Erythroblast (primary cell): ENCODE data around the gene CHMP4A.
"Not testable (repeated sequence)": the region's sequence is repeated elsewhere in the genome, so short reads cannot be mapped to it uniquely, and the experiment has no call there.

Experiments
- DNase-seq, 2 experiments: peaks; one replicate each; lab custom pipeline; 2025; lab: John Stamatoyannopoulos, UW
- GATA1 ChIP-seq: IDR thresholded peaks from 2 replicates; pipeline ENCODE4 v1.6.1; 2011; ENCODE audit warnings: low read depth, mild to moderate bottlenecking, control low read depth, low read length, moderate library complexity
- POLR2A ChIP-seq: IDR thresholded peaks from 2 replicates; pipeline ENCODE4 v1.6.1; 2011; ENCODE audit warnings: mild to moderate bottlenecking, low read length

Gene CHMP4A

DNA sequence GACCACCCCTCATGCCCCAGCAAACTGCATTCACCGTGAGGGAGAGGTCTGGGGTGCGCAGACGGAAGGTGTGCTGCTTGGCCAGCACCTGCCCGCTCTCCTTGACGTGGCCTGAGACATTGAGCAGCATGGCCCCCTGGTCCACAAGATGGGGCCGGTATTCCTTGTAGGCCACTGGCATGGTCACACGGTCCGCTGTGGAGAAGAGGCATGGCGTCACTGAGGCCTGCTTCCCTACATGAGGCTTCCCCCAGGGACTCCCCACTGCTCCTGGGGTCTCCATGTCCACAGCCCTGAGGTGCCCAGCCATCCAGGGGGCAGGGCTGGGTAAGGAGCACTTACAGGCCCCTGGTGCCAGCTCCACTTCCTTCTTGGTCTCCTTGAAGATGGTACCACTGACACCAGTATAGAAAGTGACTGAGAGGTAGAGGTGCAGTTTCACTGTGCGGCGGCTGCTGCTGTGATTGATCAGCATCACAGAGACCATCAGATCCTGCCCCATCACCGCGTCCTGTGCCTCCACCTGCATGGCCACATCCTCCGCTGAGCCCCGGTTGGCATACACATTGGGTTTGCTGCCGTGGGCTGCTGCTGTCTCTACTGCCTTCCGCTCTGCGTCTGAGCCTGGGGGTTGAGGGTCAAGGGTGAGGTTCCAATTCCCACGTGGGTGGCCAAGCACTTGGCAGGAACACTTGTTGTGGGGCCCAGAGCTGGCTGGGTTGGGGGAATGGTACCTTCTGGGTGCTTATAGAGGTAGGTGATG, 41.5 kb upstream of the CHMP4A start:
- DNase-seq, result no peak
- no peak for TF ChIP-seq POLR2A
- no peak for TF ChIP-seq GATA1

DNA sequence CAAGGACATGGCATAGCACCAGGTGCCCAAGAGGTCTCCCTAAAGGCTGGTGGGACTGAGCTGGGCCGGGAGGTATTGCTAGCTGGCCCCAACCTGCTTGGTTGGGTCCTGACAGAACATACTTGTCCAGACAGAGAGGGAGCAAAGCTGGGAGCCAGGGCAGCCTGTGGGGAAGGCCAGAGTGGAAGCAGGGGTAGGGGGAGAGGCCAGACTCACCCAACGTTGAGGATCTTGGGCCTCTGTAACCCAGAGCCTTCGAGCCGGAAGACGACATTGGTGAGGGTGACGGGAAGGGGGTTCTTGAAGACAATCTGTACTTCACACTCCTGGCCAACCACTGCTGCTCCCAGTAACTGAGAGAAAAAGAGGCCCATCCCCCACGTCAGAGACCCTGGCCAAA, 40.6 kb upstream of the CHMP4A start:
- no peak for DNase-seq
- no peak for TF ChIP-seq POLR2A
- TF ChIP-seq GATA1, result no peak

DNA sequence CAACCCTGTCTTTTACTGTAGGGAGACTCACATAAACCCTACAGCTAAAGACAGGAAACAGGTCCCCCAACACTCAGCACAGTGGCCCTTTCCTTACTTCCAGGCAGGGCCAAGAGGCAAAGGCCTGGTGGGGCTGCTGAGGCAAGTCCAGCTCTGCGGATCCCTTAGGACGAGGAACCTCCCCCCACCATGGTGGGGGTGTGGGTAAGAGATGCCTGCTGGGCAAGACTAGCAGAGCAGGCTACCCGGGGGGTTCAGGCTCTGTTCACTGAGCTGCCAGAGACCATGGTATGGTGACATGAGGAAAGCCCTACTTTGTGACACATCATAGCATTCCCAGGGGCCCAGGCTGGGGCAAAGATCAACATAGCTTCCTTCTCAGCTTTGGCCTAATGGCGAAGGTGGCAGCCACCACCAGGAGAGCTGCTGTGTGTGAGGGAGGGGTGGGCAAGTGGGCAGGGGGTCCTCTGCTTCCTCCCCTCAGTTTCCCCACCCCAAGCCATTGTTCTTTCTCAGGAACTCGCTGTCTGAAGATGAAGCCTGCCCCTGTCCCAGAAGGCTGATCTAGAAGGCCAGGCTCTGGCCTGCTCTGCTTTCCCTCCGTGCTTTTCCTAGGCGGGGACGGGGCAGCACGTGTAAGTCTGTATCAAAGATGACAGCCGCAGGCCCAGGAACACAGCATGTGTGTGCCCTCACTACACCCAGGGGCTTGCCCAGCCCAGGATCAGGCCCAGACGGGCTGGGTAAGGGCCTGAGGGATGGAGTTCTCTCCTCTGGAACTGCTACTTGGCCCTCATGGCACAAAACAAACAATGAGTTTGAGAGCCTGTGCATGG, 39.2 kb upstream of the CHMP4A start:
- no peak for TF ChIP-seq POLR2A
- no peak for TF ChIP-seq GATA1
- no peak for DNase-seq

DNA sequence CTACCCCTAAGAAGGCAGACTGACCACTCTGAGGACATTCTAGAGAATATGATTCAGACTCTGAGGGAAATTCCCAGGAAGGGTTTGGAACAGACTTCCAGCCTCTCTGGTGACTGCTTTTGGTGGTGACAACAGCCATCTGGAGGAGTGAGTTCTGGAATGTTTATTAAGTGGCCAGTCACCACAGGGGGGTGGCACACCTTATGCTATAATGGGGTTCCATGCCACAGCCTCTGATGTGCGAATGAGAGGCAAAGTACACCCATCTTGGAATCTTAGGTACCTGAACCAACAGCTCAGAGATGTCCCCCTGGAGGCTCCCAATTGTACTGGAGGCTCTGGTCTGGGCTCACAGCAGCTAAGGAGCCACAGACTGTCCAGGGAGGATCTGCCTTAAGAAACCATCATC, 38.6 kb upstream of the CHMP4A start:
- TF ChIP-seq POLR2A (no peak), GATA1 (no peak)
- no peak for DNase-seq

DNA sequence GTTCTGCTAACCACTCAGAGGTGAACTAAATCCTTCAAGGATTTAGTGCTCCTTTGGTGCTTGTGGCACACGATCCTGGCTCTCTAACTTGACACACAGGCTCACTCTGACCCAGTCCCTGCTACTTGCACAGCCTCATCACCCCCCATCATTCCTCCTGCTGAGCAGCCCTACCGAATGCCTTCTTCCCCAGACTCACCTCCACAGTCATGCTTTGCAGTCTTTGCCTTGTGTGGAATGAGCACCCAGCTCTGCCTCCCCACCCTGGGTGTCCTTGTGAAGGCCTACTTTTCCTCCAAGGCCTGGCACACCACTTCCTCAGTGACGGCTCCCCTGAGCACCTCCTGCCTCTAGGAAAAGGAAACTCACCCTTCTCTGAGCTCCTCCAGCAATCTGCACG, 37.1 kb upstream of the CHMP4A start:
- no peak for TF ChIP-seq POLR2A
- DNase-seq, result no peak

DNA sequence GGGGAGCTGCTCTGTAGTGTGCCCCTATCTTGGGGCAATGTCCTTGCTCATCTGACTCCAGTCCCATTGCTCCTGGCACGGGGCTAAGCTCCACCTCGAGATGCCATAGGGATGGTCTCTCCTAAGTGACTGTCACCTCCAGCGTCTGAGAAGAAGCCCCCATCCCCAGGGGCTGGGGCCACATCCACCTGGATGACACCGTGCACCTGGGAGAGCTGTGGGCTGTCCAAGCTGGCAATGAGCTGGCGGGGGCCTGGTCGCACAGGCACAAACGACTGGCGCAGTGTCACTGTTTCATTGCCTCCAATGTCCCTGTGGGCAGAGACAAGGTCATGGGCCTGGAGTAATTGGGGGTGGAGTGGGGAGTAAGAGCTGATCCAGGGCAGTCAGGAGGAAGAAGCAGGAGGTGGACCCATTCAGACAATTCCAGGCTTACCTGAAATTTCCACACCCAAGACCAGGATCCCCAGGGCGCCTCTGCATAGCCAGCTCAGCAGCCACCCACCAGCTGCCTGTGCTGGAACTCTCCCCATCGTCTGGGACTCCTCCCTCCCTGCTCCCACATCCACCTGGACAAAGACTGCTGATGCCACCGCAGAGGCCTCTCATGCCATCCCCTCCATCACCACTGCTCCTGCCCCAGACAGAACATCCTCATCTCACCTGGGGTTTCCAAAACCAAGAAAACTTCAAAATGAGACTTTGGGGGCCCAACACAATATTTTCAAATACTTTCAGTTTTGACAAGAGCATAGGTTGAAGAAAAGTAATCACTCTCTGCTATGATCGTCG, 36.1 kb upstream of the CHMP4A start:
- TF ChIP-seq POLR2A (no peak), GATA1 (no peak)

DNA sequence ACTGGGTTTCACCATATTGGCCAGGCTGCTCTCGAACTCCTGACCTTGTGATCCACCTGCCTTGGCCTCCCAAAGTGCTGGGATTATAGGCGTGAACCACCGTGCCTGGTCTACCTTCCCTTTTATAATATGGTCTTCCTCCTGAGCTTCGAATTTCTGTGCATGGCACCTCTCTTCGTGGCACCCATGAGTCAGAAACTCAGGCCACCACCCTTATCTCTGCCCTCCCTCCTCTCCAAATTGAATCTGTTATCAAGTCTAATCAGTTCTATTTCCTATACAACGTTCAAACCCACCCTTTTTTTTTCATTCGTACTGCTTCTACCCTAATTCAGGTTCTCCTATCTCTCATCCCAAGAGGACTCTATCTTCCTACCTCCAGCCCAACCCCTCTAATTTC, 34.1 kb upstream of the CHMP4A start:
- peak; percentile 26 to 53 for DNase-seq
- TF ChIP-seq GATA1 (no peak), POLR2A (no peak)

More for the DNA sequence above, 36.1 kb upstream of the CHMP4A start:
- no peak for DNase-seq

DNA sequence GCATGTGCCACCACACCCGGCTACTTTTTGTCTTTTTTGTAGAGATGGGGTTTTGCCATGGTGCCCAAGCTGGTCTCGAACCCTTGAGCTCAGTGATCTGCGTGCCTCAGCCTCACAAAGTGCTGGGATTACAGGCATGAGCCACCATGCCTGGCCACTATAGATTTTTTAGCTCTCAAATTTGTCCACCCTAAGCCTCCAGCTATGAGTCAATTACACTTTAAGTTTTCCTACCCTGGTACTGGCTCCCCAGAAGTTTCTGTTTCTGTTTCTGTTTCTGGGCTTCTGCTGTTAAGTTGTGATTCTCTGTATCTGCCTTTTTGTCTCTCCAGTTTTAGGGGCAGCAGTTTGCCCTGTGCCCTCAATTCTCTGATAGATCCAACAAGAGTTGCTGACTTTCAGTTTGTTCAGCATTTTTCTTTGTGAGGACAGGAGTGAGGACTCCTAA, 33.5 kb upstream of the CHMP4A start:
- TF ChIP-seq POLR2A (no peak), GATA1 (no peak)
- peak in 1 of 2 experiments; percentile 30 for DNase-seq

DNA sequence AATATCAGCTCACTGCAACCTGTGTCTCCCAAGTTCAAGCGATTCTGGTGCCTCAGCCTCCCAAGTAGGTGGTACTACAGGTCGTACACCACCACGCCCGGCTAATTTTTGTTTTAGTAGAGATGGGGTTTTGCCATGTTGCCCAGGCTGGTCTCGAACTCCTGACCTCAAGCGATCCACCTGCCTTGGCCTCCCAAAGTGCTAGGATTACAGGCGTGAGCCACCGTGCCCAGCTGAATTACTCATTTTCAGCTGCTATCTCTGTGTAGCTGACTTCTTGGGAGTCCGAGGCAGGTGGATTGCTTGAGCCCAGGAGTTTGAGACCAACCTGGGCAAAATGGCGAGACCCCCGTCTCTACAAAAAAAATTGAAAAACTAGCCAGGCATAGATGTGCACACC, 32.1 kb upstream of the CHMP4A start:
- DNase-seq, result not testable (repeated sequence)

DNA sequence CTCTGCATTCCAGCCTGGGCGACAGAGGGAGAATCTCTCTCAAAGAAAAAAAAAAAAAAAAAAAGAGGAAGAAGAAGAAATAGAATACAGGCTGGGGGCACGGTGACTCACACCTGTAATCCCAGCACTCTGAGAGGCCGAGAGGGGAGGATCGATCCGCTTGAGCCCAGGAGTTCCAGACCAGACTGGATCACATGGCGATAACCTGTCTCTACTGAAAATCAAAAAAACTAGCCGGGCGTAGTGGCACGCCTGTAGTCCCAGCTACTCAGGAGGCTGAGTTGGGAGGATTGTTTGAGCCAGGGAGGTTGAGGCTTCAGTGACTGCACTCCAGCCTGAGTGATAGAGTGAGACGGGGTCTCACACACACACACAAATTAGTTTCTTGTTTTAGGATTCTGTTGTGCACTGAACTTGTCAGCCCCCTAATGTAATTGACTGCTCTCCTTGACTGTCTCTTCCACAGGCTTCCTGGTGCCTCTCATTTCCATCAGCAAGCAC, 30.1 kb upstream of the CHMP4A start:
- TF ChIP-seq POLR2A (no peak), GATA1 (no peak)
- DNase-seq, result no peak

DNA sequence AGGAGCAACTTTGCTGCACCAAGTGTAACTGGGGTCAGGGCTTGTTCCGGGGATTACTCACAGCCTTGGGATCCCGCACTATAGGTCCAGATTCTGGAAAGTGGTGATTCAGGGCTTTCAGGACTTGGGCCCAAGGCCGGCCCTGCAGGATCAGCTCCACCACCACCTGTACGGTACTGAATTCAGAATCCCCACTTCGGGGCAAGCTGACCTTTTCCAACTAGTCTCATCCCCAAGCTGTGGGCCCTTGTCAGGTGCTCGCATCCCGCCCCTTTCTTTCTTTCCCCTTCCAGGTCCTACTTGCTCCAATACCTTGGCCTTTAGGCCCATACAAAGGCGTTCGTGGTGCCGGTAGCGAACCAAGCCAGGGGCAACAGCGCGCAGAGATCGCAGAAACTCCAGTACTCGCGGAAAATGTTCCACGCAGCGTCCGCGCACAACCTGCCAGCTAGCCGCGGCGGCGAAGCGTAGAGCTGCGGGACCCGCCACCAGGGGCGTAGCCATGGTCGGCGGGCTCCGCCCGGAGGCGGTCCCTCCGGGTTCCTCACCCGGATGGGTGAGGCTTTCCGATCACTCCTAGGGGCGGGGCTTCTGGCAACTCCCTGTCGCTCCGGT, 28.6 kb upstream of the CHMP4A start:
- DNase-seq, result peak; percentile 96 to 98
- no peak for TF ChIP-seq GATA1
- no peak for TF ChIP-seq POLR2A

DNA sequence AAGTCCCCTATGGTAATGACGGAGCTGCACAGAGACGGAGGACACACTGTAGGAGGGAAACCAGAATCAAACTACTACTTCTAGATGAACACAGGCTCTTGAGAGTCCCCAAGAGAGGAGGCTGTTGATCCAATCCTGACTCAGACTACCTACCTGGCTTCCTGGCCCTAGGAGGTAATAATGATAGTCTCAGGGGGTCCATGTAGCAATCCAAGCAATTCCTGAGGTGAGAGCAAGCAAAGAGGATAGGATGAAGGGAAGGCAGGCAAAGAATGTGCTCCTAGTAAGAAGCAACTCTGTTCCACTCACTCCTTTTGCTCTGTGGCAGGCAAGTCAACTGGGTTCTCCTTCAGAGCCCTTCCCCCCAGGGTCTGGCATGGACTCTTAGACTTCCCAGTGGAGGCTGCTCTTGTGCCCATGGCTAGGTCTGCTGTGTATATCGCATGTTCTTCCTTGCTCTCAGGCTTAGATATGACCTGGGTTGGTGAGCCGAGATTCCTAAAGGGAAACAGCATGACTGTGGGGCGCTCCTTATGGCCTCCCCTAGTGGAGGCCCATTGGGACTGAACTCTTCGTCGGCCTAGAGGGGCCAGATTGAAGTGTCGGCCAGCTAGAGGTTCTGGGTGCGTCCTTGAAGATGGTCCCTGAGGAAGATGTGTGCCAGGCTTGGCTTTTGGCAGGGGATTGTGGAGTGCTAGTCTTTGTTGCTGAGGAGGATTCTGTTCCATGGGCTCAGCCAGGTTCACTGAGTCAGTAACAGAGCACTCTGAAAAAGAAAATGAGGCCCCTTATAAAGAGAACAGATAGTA, 27.0 kb upstream of the CHMP4A start:
- TF ChIP-seq GATA1, result no peak
- no peak for TF ChIP-seq POLR2A
- DNase-seq, result no peak
